ENCODE data around the gene MPZL3.

The MPZL3 gene, protein sequence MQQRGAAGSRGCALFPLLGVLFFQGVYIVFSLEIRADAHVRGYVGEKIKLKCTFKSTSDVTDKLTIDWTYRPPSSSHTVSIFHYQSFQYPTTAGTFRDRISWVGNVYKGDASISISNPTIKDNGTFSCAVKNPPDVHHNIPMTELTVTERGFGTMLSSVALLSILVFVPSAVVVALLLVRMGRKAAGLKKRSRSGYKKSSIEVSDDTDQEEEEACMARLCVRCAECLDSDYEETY

GRCh38 chr11:118251858-118252652 is at the start of gene MPZL3:
Gene MPZL3, minus strand, starts transcription at chr11:118252365. Its CDS starts 71 bp downstream, at chr11:118252294.
- DNase-seq: peak; percentile 88

DNA sequence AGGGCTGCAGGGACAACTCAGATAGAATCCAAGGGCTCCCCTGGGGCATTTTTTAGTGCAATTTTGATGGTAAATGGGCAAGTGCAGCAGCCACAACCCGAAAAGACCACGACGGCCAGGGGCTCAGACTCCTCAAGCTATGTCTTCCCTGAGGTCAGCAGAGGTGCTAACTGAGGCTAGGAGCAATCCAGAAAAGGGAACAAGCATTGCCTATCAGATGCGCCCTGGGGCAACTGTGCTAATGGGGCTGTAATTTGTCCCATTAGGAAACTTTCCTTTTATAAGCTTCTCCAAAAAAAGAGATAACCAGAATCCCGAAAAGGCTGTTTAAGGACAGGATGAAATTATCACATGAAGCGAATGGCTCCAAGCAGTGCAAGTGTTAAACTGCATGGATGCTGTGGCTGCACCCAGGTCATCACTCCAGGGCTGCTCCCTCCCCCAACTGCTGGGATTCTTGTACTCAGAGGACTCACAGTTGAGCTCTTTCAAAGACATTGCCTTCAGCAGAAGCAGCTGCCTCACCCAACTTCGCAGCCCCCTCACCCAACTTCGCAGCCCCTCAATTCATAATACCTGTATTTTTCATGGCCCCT is 49.5 kb upstream of the MPZL3 start:
- no peak for DNase-seq

DNA sequence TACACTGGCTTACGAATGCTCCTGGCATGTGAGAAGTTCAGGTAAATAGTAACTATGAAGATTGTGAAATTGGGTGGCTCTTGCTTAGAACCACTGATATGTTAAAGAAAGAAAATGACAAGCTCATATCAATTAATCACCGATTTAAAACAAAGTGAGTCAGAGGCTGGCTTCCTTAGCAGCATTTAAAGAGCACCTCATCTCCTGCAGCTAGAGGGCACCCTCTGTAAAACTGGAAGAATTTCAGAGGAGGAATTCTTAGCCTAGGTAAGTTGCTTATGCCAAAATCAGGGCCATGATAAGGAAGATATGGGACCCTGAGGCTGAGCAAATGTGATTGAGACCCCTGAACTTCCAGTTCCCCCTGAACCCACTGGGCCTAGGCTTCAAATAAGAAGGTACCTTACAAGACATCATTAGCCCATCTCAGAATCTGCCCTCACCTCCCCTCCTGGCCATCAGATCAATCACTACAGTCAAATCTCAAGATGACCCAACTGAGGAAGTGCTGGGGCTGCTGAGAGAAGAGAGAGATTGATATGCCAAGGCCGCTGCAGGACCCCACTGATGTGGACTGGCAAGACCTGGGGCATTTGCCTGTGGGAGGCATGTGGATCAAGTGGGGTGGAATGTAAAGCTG is 43.8 kb upstream of the MPZL3 start:
- peak; percentile 71 for DNase-seq

GRCh38 chr11:118295199-118295598 is 43.0 kb upstream of the MPZL3 start:
- DNase-seq: no peak

DNA sequence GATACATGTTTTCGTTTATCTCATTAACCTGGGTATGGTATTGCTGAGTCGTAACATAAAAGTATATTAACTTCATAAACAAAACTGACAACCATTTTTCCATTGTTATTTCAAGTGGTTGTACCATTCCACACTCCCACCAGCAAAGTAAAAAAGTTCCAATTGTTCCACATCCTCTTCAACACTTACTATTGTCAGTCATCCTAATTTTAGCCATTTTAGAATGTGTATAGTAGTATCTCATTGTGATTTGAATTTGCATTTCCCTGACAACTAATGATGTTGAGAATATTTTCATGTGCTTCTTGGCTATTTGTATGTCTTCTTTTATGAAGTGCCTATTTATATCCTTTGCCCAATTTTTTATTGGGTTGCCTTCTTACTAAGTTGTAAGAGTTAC is 41.9 kb upstream of the MPZL3 start:
- DNase-seq: no peak

- DNase-seq: no peak
Observed at GRCh38 chr11:118291477-118292135, 39.4 kb upstream of the MPZL3 start.

GRCh38 chr11:118290923-118291322 is 38.8 kb upstream of the MPZL3 start:
- DNase-seq: peak; percentile 62

- DNase-seq: no peak
Observed at GRCh38 chr11:118289401-118289800, 37.2 kb upstream of the MPZL3 start.

- no peak for DNase-seq
Observed at GRCh38 chr11:118287006-118287405, 34.8 kb upstream of the MPZL3 start.

DNA sequence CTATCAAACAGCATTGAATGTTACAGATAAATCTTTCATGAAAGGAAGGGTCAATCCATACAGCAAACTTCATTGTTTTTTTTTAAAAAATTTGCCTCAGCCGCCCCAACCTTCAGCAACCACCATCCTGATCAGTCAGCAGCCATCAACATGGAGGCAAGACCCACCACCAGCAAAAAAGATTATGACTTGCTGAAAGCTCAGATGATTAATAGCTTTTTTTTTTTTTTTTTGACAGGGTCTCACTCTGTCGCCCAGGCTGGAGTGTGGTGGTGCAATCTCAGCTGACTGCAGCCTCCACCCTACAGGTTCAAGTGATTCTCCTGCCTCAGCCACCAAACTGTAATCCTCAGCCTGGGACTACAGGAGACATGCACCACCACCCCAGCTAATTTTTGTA is 34.4 kb upstream of the MPZL3 start:
- DNase-seq: no peak

- no peak for DNase-seq
Observed at GRCh38 chr11:118283756-118284350, 31.7 kb upstream of the MPZL3 start.

DNA sequence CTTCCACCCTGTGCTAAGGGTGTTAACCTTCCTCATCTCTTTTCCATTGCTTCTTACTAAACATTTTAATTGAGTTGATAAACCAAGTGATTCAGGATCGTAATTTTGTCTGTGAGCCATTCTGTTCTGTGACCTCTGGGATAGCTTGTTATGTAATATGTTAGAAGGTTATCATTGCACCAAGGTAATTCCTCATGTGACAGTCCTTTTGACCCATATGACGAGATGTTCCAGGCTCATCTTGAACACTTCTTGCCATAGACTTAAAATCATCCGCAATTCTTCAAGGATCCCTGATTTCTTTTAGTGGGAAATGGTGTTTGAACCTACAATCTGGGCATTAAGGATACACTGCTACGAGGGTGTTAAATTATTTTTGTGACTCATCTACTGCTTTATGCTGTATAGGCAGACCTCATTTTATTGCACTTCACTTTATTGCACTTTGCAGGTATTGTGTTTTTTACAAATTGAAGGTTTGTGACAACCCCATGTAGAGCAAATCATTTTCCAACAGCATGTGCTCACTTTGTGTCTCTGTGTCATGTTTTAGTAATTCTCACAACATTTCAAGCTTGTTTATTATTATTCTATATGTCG is 31.0 kb upstream of the MPZL3 start:
- no peak for DNase-seq

- no peak for DNase-seq
Observed at GRCh38 chr11:118282606-118283005, 30.4 kb upstream of the MPZL3 start.

GRCh38 chr11:118281284-118281683 is 29.1 kb upstream of the MPZL3 start:
- no peak for DNase-seq

- DNase-seq: peak; percentile 15
Observed at GRCh38 chr11:118277312-118277711, 25.1 kb upstream of the MPZL3 start.

GRCh38 chr11:118276422-118276821 is 24.3 kb upstream of the MPZL3 start:
- DNase-seq: no peak

DNA sequence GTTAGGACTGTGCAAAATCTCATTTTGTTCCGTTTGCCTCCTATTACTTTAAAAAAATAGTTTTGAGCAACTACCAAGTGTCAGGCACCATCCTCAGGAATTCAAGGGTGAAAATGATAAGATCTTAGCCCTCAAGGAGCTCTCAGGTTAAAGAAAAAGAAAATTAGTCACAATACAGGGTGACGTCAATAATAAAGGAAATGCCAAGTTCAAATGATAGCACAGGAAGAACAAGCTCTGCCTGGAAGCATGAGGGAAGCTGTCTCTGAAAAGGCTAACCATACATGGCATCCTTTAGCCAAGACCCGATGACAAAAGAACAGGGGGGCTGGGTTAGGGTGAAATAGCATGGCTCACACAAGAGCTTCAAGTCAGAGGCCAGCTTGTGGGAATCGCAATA is 23.0 kb upstream of the MPZL3 start:
- DNase-seq: peak; percentile 11

GRCh38 chr11:118274186-118274585 is 22.0 kb upstream of the MPZL3 start:
- no peak for DNase-seq

GRCh38 chr11:118272001-118272400 is 19.8 kb upstream of the MPZL3 start:
- DNase-seq: no peak

DNA sequence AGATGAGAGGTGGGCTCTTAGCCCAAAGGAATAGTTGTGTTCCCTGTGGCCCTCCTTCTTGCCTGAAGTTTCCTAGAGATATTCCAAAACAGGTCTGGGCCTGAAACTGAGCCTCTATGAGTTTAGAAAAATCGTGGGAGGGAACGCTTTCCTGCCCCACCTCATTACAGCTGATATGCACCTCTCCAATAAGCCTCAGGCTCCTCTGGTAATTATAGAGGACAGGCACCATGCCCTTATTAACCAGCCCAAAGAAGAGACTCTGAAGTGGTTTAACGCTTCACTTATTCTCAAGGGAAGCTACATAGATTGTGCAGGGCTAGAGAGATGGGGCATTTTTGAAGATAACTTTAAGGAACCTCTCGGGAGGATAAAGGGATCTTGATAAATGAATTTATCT is 15.3 kb upstream of the MPZL3 start:
- DNase-seq: no peak

GRCh38 chr11:118265954-118266353 is 13.8 kb upstream of the MPZL3 start:
- no peak for DNase-seq
